Activated CD4-positive, alpha-beta memory T cell treated with anti-CD3 and anti-CD28 coated beads, Interleukin-2, amount 10 ng/mL, durations not matched to agents 7 days and 5 days (primary cell): ENCODE data around the gene DELE1. TPM values are rescaled to one million over a fixed set of nuclear protein-coding genes. Genes with fewer than 3 reads are reported as not detected.

Source experiments
- CTCF ChIA-PET: fragments of 350-600 bp; sonication (Branson Sonifier 250); formaldehyde crosslinking; loops from one replicate; lab custom pipeline; 2021; ENCODE audit warnings: antibody characterized with exemption, inconsistent platforms; lab: Charles Lee
- POLR2A ChIA-PET: fragments of 350-600 bp; sonication (Branson Sonifier 250); formaldehyde crosslinking; loops from one replicate; lab custom pipeline; 2021; ENCODE audit warnings: antibody characterized with exemption; lab: Charles Lee
- DNase-seq: peaks from one replicate; pipeline ENCODE4 v3.0.0-alpha.2; 2020
- H3K27ac Mint-ChIP-seq: one replicate; pipeline ENCODE4 v1.8.0; 2021; ENCODE audit warnings: mild to moderate bottlenecking, mixed read lengths
- H3K27me3 Mint-ChIP-seq: one replicate; pipeline ENCODE4 v1.8.0; 2021; ENCODE audit warnings: mixed read lengths
- H3K36me3 Mint-ChIP-seq: one replicate; pipeline ENCODE4 v1.8.0; 2021; ENCODE audit warnings: low read depth, mixed read lengths
- H3K4me1 Mint-ChIP-seq: one replicate; pipeline ENCODE4 v1.8.0; 2021; ENCODE audit warnings: mixed read lengths
- H3K4me3 Mint-ChIP-seq: one replicate; pipeline ENCODE4 v1.8.0; 2021; ENCODE audit warnings: mild to moderate bottlenecking, mixed read lengths
- H3K9me3 Mint-ChIP-seq: one replicate; pipeline ENCODE4 v1.8.0; 2021; ENCODE audit warnings: mixed read lengths
- total RNA-seq, 2 experiments: library from RNA; stranded (reverse); gene quantifications; one replicate each; pipeline ENCODE4 v1.2.3, GENCODE V29; 2021

DELE1 gene
- total RNA-seq, 2 experiments from 2014 or later, result 73.4 to 80.7 TPM

DNA sequence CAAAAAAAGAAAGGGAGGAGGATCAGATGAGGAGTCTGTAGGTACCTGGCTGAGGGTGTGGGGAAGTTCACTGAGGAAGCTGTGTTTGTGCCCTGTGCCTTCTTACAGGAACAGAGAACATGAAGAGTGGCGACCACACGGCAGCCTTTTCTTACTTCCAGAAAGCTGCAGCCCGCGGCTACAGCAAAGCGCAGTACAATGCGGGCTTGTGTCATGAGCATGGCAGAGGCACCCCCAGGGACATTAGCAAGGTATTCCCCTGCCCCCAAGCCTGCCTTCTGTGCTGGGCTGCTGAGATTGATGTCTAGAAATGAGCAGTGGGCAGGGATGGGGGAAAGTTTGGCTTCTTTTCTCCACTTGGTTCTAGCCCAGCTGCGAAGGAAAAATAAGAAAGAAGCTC is 9.5 kb downstream of the DELE1 start:
- peaks cover 58% of the 10 kb centered on the region for H3K36me3 Mint-ChIP-seq
- H3K27me3 Mint-ChIP-seq, result no peaks in the 10 kb centered on the region
- CTCF ChIA-PET, result interaction anchor here (1.3 kb wide), 1 partner anchor 9 kb away, joined by 3 read pairs; no protein-coding TSS in a partner anchor

DNA sequence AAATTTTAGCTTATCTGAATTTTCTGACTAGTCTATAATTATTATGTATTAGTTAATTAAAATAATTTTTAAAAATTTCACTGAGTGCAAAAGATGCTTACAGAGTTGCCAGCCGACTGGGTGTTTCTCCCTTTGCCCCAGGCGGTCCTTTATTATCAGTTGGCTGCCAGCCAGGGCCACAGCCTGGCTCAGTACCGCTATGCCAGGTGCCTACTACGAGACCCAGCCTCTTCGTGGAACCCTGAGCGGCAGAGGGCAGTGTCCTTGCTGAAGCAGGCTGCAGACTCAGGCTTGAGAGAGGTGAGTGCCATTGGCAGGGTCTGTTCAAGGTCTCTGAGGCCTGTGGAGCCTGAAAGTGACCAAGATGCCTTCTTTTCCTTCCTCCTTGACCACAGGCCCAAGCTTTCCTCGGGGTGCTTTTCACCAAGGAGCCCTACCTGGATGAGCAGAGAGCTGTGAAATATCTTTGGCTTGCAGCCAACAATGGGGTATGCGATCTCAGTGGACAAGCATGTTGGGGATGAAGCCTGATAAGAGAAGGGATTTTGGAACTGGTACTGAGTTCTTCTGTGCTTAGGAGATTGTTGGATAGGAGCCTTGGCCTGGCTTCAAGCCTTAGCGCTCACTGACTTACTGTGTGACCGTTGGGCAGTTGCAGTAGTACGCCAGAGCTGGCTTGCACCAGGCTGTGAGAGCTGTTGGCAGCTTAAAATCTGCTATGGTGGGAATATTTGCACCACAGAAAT is 10.6 kb downstream of the DELE1 start:
- ChIA-PET CTCF (interaction anchor here (1.3 kb wide), 1 partner anchor 8 kb away, joined by 3 read pairs; no protein-coding TSS in a partner anchor), POLR2A (interaction anchor here (1.5 to 1.9 kb wide), 2 partner anchors 11 to 24 kb away, joined by 3 to 7 read pairs; partner anchors contain the start of genes DELE1 and PCDH12)
- peaks cover 57% of the 10 kb centered on the region for H3K36me3 Mint-ChIP-seq
- no peaks in the 10 kb centered on the region for H3K27me3 Mint-ChIP-seq
- no peaks in the 10 kb centered on the region for H3K9me3 Mint-ChIP-seq
- no peak for DNase-seq
- no peaks in the 10 kb centered on the region for H3K4me1 Mint-ChIP-seq
- no peak overlapping the region for H3K27ac Mint-ChIP-seq
- H3K4me3 Mint-ChIP-seq, result no peak overlapping the region

More for the DNA sequence above, 9.5 kb downstream of the DELE1 start:
- H3K4me1 Mint-ChIP-seq, result peaks cover 8% of the 10 kb centered on the region
- POLR2A ChIA-PET, result interaction anchor here (1.9 kb wide), 1 partner anchor 10 kb away, joined by 7 read pairs; the partner anchor contains the start of gene DELE1
- no peak overlapping the region for H3K27ac Mint-ChIP-seq
- DNase-seq, result no peak
- no peak overlapping the region for H3K4me3 Mint-ChIP-seq
- no peaks in the 10 kb centered on the region for H3K9me3 Mint-ChIP-seq

DNA sequence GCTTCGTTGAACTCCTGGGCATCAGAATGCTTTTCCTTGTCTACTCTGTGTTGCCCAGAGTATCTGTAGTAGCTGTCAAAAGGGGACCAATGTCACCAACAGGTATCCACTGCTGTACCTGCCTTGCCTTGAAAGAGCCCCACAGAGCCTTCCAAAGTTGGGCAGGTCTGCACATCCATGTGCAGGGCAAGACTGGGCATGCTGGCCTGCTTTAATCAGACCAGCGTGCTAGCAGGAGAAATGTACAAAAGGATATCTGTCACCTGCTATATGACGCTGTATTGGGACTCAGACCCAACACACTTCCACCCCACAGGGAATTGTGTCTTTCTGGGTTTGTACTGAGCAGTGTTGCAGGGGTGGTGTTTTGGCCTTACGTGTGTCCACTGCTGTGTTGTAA is 11.9 kb downstream of the DELE1 start:
- H3K27ac Mint-ChIP-seq, result no peak overlapping the region
- no peaks in the 10 kb centered on the region for H3K27me3 Mint-ChIP-seq
- DNase-seq, result no peak
- ChIA-PET CTCF (interaction anchor here (1.7 kb wide), 1 partner anchor 25 kb away, joined by 4 read pairs; no protein-coding TSS in a partner anchor), POLR2A (interaction anchor here (1.5 kb wide), 1 partner anchor 23 kb away, joined by 3 read pairs; the partner anchor contains the start of gene PCDH12)
- peaks cover 10% of the 10 kb centered on the region for H3K4me1 Mint-ChIP-seq
- peaks cover 55% of the 10 kb centered on the region for H3K36me3 Mint-ChIP-seq
- no peak overlapping the region for H3K4me3 Mint-ChIP-seq
- H3K9me3 Mint-ChIP-seq, result no peaks in the 10 kb centered on the region

DNA sequence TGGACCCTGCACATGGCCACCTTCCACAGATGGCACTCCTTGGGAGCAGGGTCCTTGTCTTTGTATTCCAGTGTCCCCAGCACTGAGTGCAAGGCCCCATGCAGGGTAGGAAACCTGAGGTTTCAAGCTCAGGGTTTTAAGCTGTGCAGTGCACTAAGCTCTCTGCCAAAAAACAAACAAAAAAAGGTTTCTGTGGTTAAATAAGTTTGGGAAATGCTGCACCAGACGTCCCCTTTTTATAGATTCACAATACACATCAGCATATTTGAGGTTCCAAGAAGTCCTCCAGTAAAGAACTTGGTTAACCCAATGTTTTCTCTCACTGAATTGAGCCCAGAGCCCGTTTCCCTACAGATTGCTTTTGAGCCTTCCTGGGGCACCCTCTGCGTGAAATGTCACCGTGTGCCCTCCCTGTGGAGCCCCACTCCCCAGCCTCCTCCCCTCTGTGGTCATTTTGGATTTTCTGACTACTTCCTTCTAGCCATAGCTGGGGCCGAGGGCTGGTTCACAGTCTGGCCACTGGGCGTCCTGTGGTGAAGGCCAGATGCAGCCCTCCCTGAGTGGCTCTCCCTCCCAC is 17.1 kb downstream of the DELE1 start:
- no peak for DNase-seq
- Mint-ChIP-seq H3K36me3 (peaks cover 24% of the 10 kb centered on the region), H3K4me1 (peaks cover 23% of the 10 kb centered on the region), H3K27me3 (no peaks in the 10 kb centered on the region), H3K4me3 (no peak overlapping the region), H3K9me3 (no peaks in the 10 kb centered on the region), H3K27ac (peak overlapping the region; percentile 52)
- CTCF ChIA-PET, result interaction anchor here (1.0 to 9.9 kb wide), 6 partner anchors 18 to 249 kb away, joined by 3 to 72 read pairs (median 10); partner anchors contain the start of genes PCDH12 and RNF14
- POLR2A ChIA-PET, result interaction anchor here (0.9 to 2.0 kb wide), 6 partner anchors 13 to 272 kb away, joined by 3 to 12 read pairs (median 4); partner anchors contain the start of genes DELE1, PCDH12 and RNF14

DNA sequence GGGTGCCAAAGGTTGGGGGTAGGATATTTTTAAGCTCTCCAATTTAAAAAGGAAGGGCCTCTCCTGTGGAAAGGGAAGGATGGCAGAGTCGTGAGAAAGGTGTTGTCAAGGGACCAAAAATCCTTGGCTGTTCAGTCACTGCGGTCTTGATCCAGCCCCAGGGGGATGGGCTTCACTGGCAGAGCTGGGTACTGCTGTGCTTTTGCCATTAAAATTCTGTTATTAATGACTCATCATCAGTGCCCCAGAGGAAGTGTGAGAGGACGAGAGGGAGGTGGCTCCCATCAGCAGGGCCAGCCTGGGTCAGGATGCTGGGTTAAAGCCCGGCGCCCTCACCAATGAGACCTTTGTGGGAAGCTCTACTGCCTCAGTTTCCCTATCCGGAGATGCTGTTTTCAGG is 17.6 kb downstream of the DELE1 start:
- no peaks in the 10 kb centered on the region for H3K9me3 Mint-ChIP-seq

DNA sequence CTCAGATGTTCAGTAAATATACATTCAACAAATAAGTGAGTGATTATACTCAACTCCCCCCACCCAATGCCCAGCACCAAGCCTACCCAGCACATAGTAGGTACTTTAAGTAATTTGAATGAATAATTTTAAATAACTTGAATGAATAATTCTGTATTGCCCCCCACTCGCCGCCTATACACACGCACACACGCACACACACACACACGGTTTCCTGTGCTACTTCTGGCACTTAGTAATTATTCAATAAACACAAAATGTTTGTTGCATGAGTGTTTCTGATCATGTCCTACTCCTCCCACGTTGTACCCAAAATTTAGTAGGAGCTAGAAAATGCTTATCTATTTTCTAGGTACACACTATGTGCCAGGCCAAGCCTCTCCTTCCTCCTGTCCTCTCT is 18.1 kb downstream of the DELE1 start:
- H3K27me3 Mint-ChIP-seq, result no peaks in the 10 kb centered on the region
- H3K9me3 Mint-ChIP-seq, result no peaks in the 10 kb centered on the region
- no peak overlapping the region for H3K27ac Mint-ChIP-seq
- DNase-seq, result no peak
- POLR2A ChIA-PET, result interaction anchor here (0.8 to 2.5 kb wide), 5 partner anchors 10 to 273 kb away, joined by 3 to 12 read pairs (median 3); partner anchors contain the start of genes DELE1 and RNF14
- peaks cover 21% of the 10 kb centered on the region for H3K36me3 Mint-ChIP-seq
- H3K4me1 Mint-ChIP-seq, result peaks cover 23% of the 10 kb centered on the region
- CTCF ChIA-PET, result interaction anchor here (1.0 to 9.9 kb wide), 5 partner anchors 8 to 277 kb away, joined by 3 to 72 read pairs (median 15); partner anchors contain the start of genes PCDH12 and RNF14
- no peak overlapping the region for H3K4me3 Mint-ChIP-seq

More for the DNA sequence above, 17.6 kb downstream of the DELE1 start:
- no peak overlapping the region for H3K4me3 Mint-ChIP-seq
- no peak for DNase-seq
- peaks cover 23% of the 10 kb centered on the region for H3K4me1 Mint-ChIP-seq
- H3K27ac Mint-ChIP-seq, result peak overlapping the region; percentile 52
- no peaks in the 10 kb centered on the region for H3K27me3 Mint-ChIP-seq
- CTCF ChIA-PET, result interaction anchor here (1.0 to 9.9 kb wide), 5 partner anchors 18 to 250 kb away, joined by 3 to 72 read pairs (median 15); partner anchors contain the start of genes PCDH12 and RNF14
- peaks cover 21% of the 10 kb centered on the region for H3K36me3 Mint-ChIP-seq
- POLR2A ChIA-PET, result interaction anchor here (1.2 to 2.0 kb wide), 4 partner anchors 12 to 272 kb away, joined by 3 to 12 read pairs (median 3); partner anchors contain the start of gene RNF14

DNA sequence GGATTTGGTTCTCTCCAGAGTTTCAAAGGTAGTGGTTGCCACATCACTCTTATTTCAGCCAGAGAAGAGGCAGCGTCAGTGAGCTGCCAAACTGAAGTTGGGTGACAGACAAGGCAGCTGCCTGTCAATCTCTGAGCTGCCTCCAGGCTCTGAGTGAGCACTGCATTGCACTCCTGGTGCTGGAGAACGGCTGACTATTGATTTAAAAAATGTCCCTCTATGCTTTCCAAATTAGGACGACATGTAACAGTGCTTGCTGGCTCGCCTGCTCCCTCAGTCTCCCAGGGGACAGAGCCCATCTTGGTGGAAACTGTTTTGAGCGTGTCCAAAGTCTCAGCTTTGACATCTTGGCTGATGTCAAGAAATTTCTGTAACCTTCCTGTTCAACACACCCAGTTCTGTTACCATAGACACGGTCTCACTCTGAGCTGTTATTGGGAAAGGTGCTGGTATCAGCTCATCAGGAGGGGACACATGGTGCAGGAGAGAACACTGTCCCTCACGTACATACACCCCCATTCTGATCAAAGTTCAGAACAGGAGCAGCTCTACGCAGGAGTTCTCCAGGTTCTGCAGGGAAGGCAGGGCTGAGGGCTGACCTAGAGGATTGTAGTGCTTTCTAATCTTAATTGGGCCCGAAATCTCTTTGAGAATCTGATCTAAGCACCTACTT is 18.6 kb downstream of the DELE1 start:
- CTCF ChIA-PET, result interaction anchor here (1.0 to 9.9 kb wide), 4 partner anchors 9 to 278 kb away, joined by 3 to 72 read pairs (median 12); partner anchors contain the start of gene PCDH12
- H3K27ac Mint-ChIP-seq, result no peak overlapping the region
- H3K36me3 Mint-ChIP-seq, result peaks cover 21% of the 10 kb centered on the region
- H3K27me3 Mint-ChIP-seq, result no peaks in the 10 kb centered on the region
- no peak overlapping the region for H3K4me3 Mint-ChIP-seq
- DNase-seq, result no peak
- H3K9me3 Mint-ChIP-seq, result no peaks in the 10 kb centered on the region
- peaks cover 23% of the 10 kb centered on the region for H3K4me1 Mint-ChIP-seq
- POLR2A ChIA-PET, result interaction anchor here (0.8 to 2.5 kb wide), 3 partner anchors 10 to 27 kb away, joined by 3 to 12 read pairs (median 11); partner anchors contain the start of genes DELE1 and RNF14

DNA sequence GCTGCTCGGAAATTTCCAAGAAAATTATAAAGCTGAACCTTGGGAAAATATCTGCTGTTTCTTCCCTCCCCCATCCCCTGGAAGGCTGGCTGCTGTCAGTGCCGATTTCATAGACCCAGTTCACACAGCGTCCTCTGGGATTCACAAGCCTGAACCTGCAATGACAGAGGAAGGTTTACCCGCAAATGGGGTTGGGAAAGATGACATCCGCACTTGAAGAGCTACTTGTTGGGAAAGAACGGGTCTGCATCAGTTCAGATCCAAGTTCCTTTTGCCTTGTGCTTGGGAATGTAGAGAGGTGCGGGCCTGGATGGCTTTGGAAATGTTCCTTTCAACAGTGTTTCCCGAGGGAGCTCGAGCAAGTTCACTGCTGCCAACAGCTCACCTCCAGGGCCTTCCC is 20.4 kb downstream of the DELE1 start:
- DNase-seq, result no peak
- Mint-ChIP-seq H3K4me3 (no peak overlapping the region), H3K36me3 (peaks cover 16% of the 10 kb centered on the region), H3K9me3 (no peaks in the 10 kb centered on the region), H3K27me3 (no peaks in the 10 kb centered on the region), H3K4me1 (peaks cover 23% of the 10 kb centered on the region), H3K27ac (no peak overlapping the region)
- CTCF ChIA-PET, result interaction anchor here (2.1 to 9.9 kb wide), 3 partner anchors 15 to 280 kb away, joined by 7 to 72 read pairs (median 8); partner anchors contain the start of genes PCDH12 and RNF14
- POLR2A ChIA-PET, result interaction anchor here (0.8 to 2.5 kb wide), 3 partner anchors 14 to 307 kb away, joined by 3 to 11 read pairs (median 3); partner anchors contain the start of genes DELE1, HDAC3 and RELL2

DNA sequence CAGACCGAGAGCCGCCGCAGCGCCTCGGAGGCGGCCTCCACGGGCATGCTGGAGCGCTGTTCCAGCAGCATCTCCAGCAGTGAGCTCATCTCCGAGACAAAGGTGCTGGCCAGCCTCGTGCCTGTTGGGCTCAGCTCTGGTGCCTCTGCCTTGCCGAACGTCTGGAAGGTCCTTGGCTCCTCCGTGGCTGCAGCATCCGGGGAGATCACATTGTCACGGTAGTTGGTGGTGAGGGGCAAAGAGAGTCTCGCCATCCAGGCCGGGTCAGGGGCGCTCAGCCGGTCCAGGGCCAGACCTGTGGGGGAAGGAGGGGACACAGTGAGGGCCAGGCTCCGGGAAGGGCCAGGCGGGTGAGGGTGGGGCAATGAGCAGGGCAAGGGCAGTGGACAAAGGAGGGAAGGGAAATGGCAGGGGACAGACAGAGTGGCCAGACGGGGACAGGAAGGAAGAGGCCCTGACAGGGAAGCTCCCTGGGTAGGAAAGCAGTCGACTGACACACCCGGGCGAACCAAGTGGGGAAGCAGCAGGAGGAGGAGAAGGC is 21.9 kb downstream of the DELE1 start:
- Mint-ChIP-seq H3K36me3 (peaks cover 4% of the 10 kb centered on the region), H3K4me1 (peaks cover 17% of the 10 kb centered on the region), H3K27ac (no peak overlapping the region), H3K9me3 (no peaks in the 10 kb centered on the region), H3K4me3 (no peak overlapping the region), H3K27me3 (no peaks in the 10 kb centered on the region)
- ChIA-PET POLR2A (interaction anchor here (0.7 to 1.5 kb wide), 3 partner anchors 12 to 24 kb away, joined by 3 to 4 read pairs (median 3); partner anchors contain the start of genes PCDH12 and RNF14), CTCF (interaction anchor here (9.9 kb wide), 1 partner anchor 13 kb away, joined by 72 read pairs; the partner anchor contains the start of gene PCDH12)
- DNase-seq, result no peak

DNA sequence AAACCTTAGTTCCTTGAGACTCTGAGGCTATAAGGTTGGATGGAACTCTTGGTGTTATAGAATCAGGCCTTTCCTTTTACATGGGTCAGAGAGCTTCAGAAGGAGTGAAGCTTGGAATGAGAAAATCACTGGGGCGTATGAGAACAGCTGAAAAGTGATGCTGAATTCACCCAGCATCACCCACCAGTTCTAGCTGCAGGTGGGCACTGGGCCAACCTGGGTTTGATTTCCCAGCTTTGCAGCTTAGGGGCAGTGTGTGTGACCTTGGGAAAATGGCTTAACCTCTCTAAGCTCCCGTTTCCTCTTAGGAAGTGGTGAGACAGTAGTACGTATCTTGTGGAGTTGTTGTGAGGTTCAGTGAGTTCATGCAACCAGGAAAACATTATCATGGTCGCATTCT is 23.6 kb downstream of the DELE1 start:
- H3K36me3 Mint-ChIP-seq, result peaks cover 3% of the 10 kb centered on the region
- H3K27me3 Mint-ChIP-seq, result no peaks in the 10 kb centered on the region
- no peak for DNase-seq
- H3K27ac Mint-ChIP-seq, result no peak overlapping the region
- CTCF ChIA-PET, result interaction anchor here (0.5 to 9.9 kb wide), 4 partner anchors 12 to 476 kb away, joined by 3 to 72 read pairs (median 3); partner anchors contain the start of genes PCDH12 and RNF14
- H3K4me3 Mint-ChIP-seq, result no peak overlapping the region
- POLR2A ChIA-PET, result interaction anchor here (1.1 kb wide), 1 partner anchor 11 kb away, joined by 4 read pairs; the partner anchor contains the start of gene PCDH12
- H3K9me3 Mint-ChIP-seq, result no peaks in the 10 kb centered on the region
- H3K4me1 Mint-ChIP-seq, result peaks cover 20% of the 10 kb centered on the region

DNA sequence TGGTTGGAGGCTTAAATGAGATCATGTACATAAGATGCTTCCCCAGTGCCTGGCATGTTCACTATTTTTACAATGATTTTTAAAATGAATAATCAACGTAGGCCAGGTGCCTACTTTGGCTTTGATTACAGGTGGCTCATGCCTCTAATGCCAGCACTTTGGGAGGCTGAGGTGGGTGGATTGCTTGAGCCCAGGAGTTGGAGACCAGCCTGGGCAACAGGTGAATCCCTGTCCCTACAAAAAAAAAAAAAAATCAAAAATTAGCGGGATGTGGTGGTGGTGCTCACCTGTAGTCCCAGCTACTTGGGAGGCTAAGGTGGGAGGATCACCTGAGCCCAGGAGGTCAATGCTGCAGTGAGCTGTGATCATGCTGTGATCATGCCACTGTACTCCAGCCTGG is 25.1 kb downstream of the DELE1 start:
- Mint-ChIP-seq H3K27ac (no peak overlapping the region), H3K9me3 (no peaks in the 10 kb centered on the region), H3K36me3 (peaks cover 3% of the 10 kb centered on the region), H3K27me3 (no peaks in the 10 kb centered on the region), H3K4me3 (no peak overlapping the region), H3K4me1 (peaks cover 21% of the 10 kb centered on the region)
- DNase-seq, result no peak
- ChIA-PET CTCF (interaction anchor here (9.9 kb wide), 1 partner anchor 10 kb away, joined by 72 read pairs; the partner anchor contains the start of gene PCDH12), POLR2A (interaction anchor here (1.1 kb wide), 1 partner anchor 9 kb away, joined by 3 read pairs; the partner anchor contains the start of gene PCDH12)
